Skeletal muscle tissue (tissue), 4 donors: ENCODE data around the gene KDM1B. TPM values are rescaled to one million over a fixed set of nuclear protein-coding genes. Genes with fewer than 3 reads are reported as not detected.
"Not testable (repeated sequence)": the region's sequence is repeated elsewhere in the genome, so short reads cannot be mapped to it uniquely, and the experiment has no call there.

Experiments used
- H3K27ac ChIP-seq: one replicate; pipeline ENCODE4 v1.7.0; 2013; ENCODE audit warnings: mild to moderate bottlenecking, low read depth, low read length, inconsistent platforms
- H3K27me3 ChIP-seq, 3 donors: one replicate each; pipeline ENCODE4 v1.7.0; 2013; ENCODE audit warnings: low read length in 3 of 3; ENCODE audit not compliant: control insufficient read depth in 3 of 3, insufficient read depth in 3 of 3
- H3K36me3 ChIP-seq, 3 donors: one replicate each; pipeline ENCODE4 v1.7.0; 2013; ENCODE audit warnings: low read length in 3 of 3; ENCODE audit not compliant: control insufficient read depth in 3 of 3, insufficient read depth in 3 of 3
- H3K4me1 ChIP-seq, 3 donors: one replicate each; pipeline ENCODE4 v1.7.0; 2013; ENCODE audit warnings: low read length in 3 of 3, mild to moderate bottlenecking in 3 of 3; ENCODE audit not compliant: control insufficient read depth in 3 of 3, insufficient read depth in 3 of 3
- H3K4me3 ChIP-seq, 3 donors: one replicate each; pipeline ENCODE4 v1.7.0; 2013; ENCODE audit warnings: low read length in 3 of 3
- H3K9ac ChIP-seq, 3 donors: one replicate each; pipeline ENCODE4 v1.7.0; 2013; ENCODE audit warnings: low read length in 3 of 3, mild to moderate bottlenecking in 3 of 3, moderate library complexity in 2 of 3, low read depth in 1 of 3
- H3K9me3 ChIP-seq, 3 donors: one replicate each; pipeline ENCODE4 v1.7.0; 2013; ENCODE audit warnings: low read length in 3 of 3; ENCODE audit not compliant: control insufficient read depth in 3 of 3
- total RNA-seq: library from RNA; depleted of rRNA; stranded (reverse); fragments of >200 nt; gene quantifications from one replicate; pipeline ENCODE4 v1.2.3, GENCODE V29; 2014
- donor health status: Osteomylitis.

The KDM1B gene
- total RNA-seq, 1 donor from 2014 or later, result 16.2 TPM

GRCh38 chr6:18214003-18214402 is 58.8 kb downstream of the KDM1B start:
- H3K4me3 ChIP-seq, result no peak overlapping the region
- no peaks in the 10 kb centered on the region for H3K27me3 ChIP-seq
- no peak overlapping the region for H3K9ac ChIP-seq
- H3K36me3 ChIP-seq, result peaks cover 7 to 29% (median 21%) of the 10 kb centered on the region in 3 donors
- no peaks in the 10 kb centered on the region for H3K9me3 ChIP-seq
- H3K4me1 ChIP-seq, result no peaks in the 10 kb centered on the region
- H3K27ac ChIP-seq, result no peak overlapping the region

GRCh38 chr6:18215436-18215835 is 60.2 kb downstream of the KDM1B start:
- Histone ChIP-seq H3K9me3 (no peaks in the 10 kb centered on the region), H3K27me3 (no peaks in the 10 kb centered on the region), H3K27ac (no peak overlapping the region), H3K9ac (no peak overlapping the region), H3K4me1 (no peaks in the 10 kb centered on the region), H3K36me3 (peaks cover 7 to 29% (median 21%) of the 10 kb centered on the region in 3 donors), H3K4me3 (no peak overlapping the region)

GRCh38 chr6:18216411-18216810 is 61.2 kb downstream of the KDM1B start:
- Histone ChIP-seq H3K27ac (no peak overlapping the region), H3K4me3 (no peak overlapping the region), H3K36me3 (peaks cover 5 to 30% (median 22%) of the 10 kb centered on the region in 3 donors), H3K4me1 (no peaks in the 10 kb centered on the region), H3K9ac (no peak overlapping the region), H3K9me3 (no peaks in the 10 kb centered on the region), H3K27me3 (no peaks in the 10 kb centered on the region)

GRCh38 chr6:18218233-18218632 is 63.0 kb downstream of the KDM1B start:
- no peak overlapping the region for H3K9ac ChIP-seq
- no peaks in the 10 kb centered on the region for H3K27me3 ChIP-seq
- H3K36me3 ChIP-seq, result peaks cover 5 to 30% (median 22%) of the 10 kb centered on the region in 3 donors
- H3K9me3 ChIP-seq, result no peaks in the 10 kb centered on the region
- no peak overlapping the region for H3K27ac ChIP-seq
- H3K4me3 ChIP-seq, result no peak overlapping the region
- H3K4me1 ChIP-seq, result no peaks in the 10 kb centered on the region

- no peaks in the 10 kb centered on the region for H3K4me1 ChIP-seq
- H3K4me3 ChIP-seq, result no peak overlapping the region
- H3K27ac ChIP-seq, result no peak overlapping the region
- no peak overlapping the region for H3K9ac ChIP-seq
- H3K27me3 ChIP-seq, result no peaks in the 10 kb centered on the region
- no peaks in the 10 kb centered on the region for H3K9me3 ChIP-seq
- peaks cover 5 to 27% (median 19%) of the 10 kb centered on the region in 3 donors for H3K36me3 ChIP-seq
These were observed 64.4 kb downstream of the KDM1B start for GRCh38 chr6:18219591-18219990.

- peaks cover 0 to 32% (median 23%) of the 10 kb centered on the region in 3 donors for H3K36me3 ChIP-seq
- no peaks in the 10 kb centered on the region for H3K27me3 ChIP-seq
- no peak overlapping the region for H3K27ac ChIP-seq
- H3K4me3 ChIP-seq, result no peak overlapping the region
- H3K9me3 ChIP-seq, result no peaks in the 10 kb centered on the region
- H3K4me1 ChIP-seq, result no peaks in the 10 kb centered on the region
- H3K9ac ChIP-seq, result no peak overlapping the region
These were observed 66.0 kb downstream of the KDM1B start for GRCh38 chr6:18221288-18221615.

- not testable (repeated sequence) for H3K4me1 ChIP-seq, H3K27me3 ChIP-seq, H3K9ac ChIP-seq, H3K9me3 ChIP-seq, H3K4me3 ChIP-seq, H3K27ac ChIP-seq
- H3K36me3 ChIP-seq, result peaks cover 7 to 36% (median 26%) of the 10 kb centered on the region in 3 donors
These were observed 71.4 kb downstream of the KDM1B start for GRCh38 chr6:18226451-18227105.

GRCh38 chr6:18227166-18227565 is 71.9 kb downstream of the KDM1B start:
- H3K9ac ChIP-seq, H3K27me3 ChIP-seq, H3K27ac ChIP-seq, H3K9me3 ChIP-seq, H3K4me3 ChIP-seq, H3K4me1 ChIP-seq: not testable (repeated sequence)
- H3K36me3 ChIP-seq, result peaks cover 7 to 35% (median 24%) of the 10 kb centered on the region in 3 donors

- peaks cover 7 to 35% (median 24%) of the 10 kb centered on the region in 3 donors for H3K36me3 ChIP-seq
- not testable (repeated sequence) for H3K27me3 ChIP-seq, H3K9me3 ChIP-seq, H3K4me3 ChIP-seq, H3K9ac ChIP-seq, H3K27ac ChIP-seq, H3K4me1 ChIP-seq
These were observed 73.4 kb downstream of the KDM1B start for GRCh38 chr6:18228590-18228989.

- H3K27me3 ChIP-seq, H3K9ac ChIP-seq, H3K4me1 ChIP-seq, H3K27ac ChIP-seq, H3K9me3 ChIP-seq, H3K4me3 ChIP-seq: not testable (repeated sequence)
- H3K36me3 ChIP-seq, result peaks cover 15 to 30% (median 22%) of the 10 kb centered on the region in 3 donors
These were observed 76.6 kb downstream of the KDM1B start for GRCh38 chr6:18231856-18232255.
